ENCODE data around the gene TNPO1. TPM values are rescaled to one million over a fixed set of nuclear protein-coding genes. Genes with fewer than 3 reads are reported as not detected.

TNPO1 gene
- total and polyA plus RNA-seq, 12 donors: 4.7 to 228 (median 82.5) TPM

DNA sequence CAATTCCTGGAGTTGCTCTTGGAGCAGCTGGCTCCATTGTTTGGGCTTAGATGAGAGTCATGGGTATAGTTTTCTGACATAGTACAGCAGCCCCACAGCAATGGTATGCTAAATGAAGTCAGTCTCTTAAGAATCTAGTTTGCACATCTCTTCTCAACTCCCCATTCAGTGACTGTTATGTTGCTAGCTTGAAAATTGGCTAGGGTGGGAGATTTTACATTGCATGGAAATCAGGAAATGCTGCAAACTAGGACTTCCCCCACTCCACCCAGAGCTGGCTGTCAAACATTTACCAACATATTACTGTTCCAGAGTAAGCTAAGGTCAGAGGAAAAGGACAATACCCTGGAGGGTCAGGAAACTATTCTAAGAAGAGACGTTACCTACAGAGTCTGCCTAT is 121.7 kb downstream of the TNPO1 start:
- Histone ChIP-seq H3K36me3 (replicated peaks in 1 of 2) (no peaks in the 10 kb centered on the region), H3K9me3 (replicated peaks in 1 of 3) (no peaks in the 10 kb centered on the region), H3K27me3 (no peaks in the 10 kb centered on the region), H3K4me1 (replicated peaks in 1 of 2) (no peaks in the 10 kb centered on the region), H3K4me3 (no peak overlapping the region), H3K27ac (peak overlapping the region in 3 of 5 donors; percentile 12 to 56 (median 47))
- DNase-seq: no peak
- intact Hi-C loops (cut with DNase I): no loop called here
- TF ChIP-seq, protein P1, sequence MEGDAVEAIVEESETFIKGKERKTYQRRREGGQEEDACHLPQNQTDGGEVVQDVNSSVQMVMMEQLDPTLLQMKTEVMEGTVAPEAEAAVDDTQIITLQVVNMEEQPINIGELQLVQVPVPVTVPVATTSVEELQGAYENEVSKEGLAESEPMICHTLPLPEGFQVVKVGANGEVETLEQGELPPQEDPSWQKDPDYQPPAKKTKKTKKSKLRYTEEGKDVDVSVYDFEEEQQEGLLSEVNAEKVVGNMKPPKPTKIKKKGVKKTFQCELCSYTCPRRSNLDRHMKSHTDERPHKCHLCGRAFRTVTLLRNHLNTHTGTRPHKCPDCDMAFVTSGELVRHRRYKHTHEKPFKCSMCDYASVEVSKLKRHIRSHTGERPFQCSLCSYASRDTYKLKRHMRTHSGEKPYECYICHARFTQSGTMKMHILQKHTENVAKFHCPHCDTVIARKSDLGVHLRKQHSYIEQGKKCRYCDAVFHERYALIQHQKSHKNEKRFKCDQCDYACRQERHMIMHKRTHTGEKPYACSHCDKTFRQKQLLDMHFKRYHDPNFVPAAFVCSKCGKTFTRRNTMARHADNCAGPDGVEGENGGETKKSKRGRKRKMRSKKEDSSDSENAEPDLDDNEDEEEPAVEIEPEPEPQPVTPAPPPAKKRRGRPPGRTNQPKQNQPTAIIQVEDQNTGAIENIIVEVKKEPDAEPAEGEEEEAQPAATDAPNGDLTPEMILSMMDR (IDR thresholded peaks at IDR 0.05): no peak
- no peak for TF ChIP-seq POLR2A (IDR thresholded peaks at IDR 0.05)
- WGBS, 4 donors: 33 to 50% (median 42%) methylated on average over 1 of the region's 1 CpG

DNA sequence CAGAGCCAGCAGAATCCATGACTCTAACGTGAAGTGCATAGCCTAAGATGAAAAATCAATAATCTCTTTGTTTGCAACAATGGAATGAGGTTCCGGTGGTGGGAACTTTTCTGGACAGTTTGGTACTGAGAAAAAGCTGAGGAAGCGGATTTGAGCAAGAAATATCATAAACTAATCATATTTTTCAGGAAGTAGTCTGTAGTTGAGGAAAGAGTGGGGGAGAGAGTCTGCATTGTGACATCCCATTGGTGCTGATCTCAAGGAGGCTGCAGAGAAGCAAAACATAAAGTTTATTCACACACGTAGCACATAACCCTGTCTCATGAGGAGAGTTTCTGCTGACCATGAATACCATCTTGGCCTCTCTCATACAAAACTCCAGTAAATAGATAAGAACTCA is 123.6 kb downstream of the TNPO1 start:
- Histone ChIP-seq H3K27ac (peak overlapping the region in 1 of 5 donors; percentile 32), H3K4me3 (no peak overlapping the region), H3K9me3 (replicated peaks in 1 of 3) (no peaks in the 10 kb centered on the region), H3K36me3 (replicated peaks in 1 of 2) (no peaks in the 10 kb centered on the region), H3K4me1 (replicated peaks in 1 of 2) (no peaks in the 10 kb centered on the region), H3K27me3 (no peaks in the 10 kb centered on the region)
- 39 to 52% (median 48%) methylated on average over 4 of the region's 4 CpGs for WGBS, 4 donors
- intact Hi-C loops (cut with DNase I): no loop called here
- DNase-seq: peak in 2 of 7 donors; percentile 24 to 35
- TF ChIP-seq, protein P1 (IDR thresholded peaks at IDR 0.05): no peak
- TF ChIP-seq POLR2A (IDR thresholded peaks at IDR 0.05): no peak

DNA sequence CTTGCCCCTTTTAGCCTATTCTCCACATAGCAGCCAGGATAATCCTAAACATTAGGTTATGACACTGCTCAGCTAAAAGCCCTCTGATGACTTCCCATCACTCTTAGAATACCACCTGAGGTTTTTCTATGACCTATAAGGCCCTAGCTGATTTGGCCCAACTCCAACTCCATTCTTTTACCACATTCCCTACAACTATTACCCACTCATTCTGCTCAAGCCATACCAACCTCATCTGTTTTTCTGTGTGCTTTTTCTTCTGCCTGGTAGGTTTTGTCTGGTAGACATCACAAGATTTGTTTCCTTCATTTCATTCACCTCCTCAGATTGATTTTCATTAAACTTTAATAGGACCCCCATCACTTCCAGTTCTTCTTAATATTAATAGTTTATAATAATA is 126.8 kb downstream of the TNPO1 start:
- no peaks in the 10 kb centered on the region for H3K9me3 ChIP-seq (replicated peaks in 1 of 3)
- no peaks in the 10 kb centered on the region for H3K36me3 ChIP-seq (replicated peaks in 1 of 2)
- H3K4me3 ChIP-seq: no peak overlapping the region
- H3K27me3 ChIP-seq: no peaks in the 10 kb centered on the region
- TF ChIP-seq, protein P1 (IDR thresholded peaks at IDR 0.05): no peak
- no peak for TF ChIP-seq POLR2A (IDR thresholded peaks at IDR 0.05)
- no peak for DNase-seq
- H3K27ac ChIP-seq: no peak overlapping the region
- intact Hi-C loops (cut with DNase I): no loop called here
- no peaks in the 10 kb centered on the region for H3K4me1 ChIP-seq (replicated peaks in 1 of 2)

DNA sequence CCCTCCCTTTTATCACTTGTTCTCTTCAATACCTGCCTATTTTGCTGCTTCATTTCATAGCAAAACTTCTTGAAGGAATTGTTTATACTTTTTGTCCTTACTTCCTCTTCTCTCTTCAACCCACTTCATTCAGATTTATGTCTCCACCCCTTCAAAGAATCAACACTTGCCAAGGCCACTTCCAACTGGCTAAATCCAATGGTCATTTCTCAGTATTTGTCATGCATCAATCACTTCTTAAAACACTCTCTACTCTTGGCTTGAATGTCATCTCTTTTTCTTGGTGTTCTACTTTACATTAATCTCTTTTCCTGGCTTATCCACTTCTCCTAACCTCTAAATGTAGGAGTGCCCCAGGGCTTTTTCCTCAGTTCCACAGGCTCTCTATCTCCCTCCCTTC is 131.0 kb downstream of the TNPO1 start:
- Histone ChIP-seq H3K27me3 (no peaks in the 10 kb centered on the region), H3K4me3 (no peak overlapping the region), H3K9me3 (replicated peaks in 1 of 3) (no peaks in the 10 kb centered on the region), H3K36me3 (replicated peaks in 1 of 2) (no peaks in the 10 kb centered on the region), H3K4me1 (replicated peaks in 1 of 2) (no peaks in the 10 kb centered on the region), H3K27ac (no peak overlapping the region)
- DNase-seq: no peak
- TF ChIP-seq, protein P1 (IDR thresholded peaks at IDR 0.05): no peak
- TF ChIP-seq POLR2A (IDR thresholded peaks at IDR 0.05): no peak
- intact Hi-C loops (cut with DNase I): no loop called here

Measured in adrenal gland (tissue), 12 donors.